Stomach (tissue), 9 donors: Measurements from ENCODE around the gene PPP2R3A. TPM values are rescaled to one million over a fixed set of nuclear protein-coding genes. Genes with fewer than 3 reads are reported as not detected.

ENCODE experiments used
- DNase-seq, 2 donors: peaks; one replicate each; pipeline versions ENCODE4 v3.0.0 to v3.0.0-alpha.2; 2013 to 2019
- H3K27ac ChIP-seq, 5 donors: fragments of 200-600 bp in 4 of 5; sonication (generic) in 4 of 5; one replicate each; pipeline ENCODE4 v1.5.1; 2013 to 2019; ENCODE audit warnings: mild to moderate bottlenecking in 1 of 5, moderate library complexity in 1 of 5
- H3K27me3 ChIP-seq, 3 donors: fragments of 200-600 bp; sonication (generic); one replicate each; pipeline ENCODE4 v1.5.1; 2017 to 2019; ENCODE audit warnings: mixed run types in 1 of 3
- H3K36me3 ChIP-seq, 4 donors: fragments of 200-600 bp; sonication (generic); 1 replicate in 3 of 4; 2 replicates in 1 of 4; pipeline ENCODE4 v1.5.1; 2016 to 2019
- H3K4me1 ChIP-seq, 4 donors: fragments of 200-600 bp; sonication (generic); one replicate each; pipeline ENCODE4 v1.5.1; 2016 to 2019
- H3K4me3 ChIP-seq, 4 donors: fragments of 200-600 bp; sonication (generic) in 3 of 4; one replicate each; pipeline ENCODE4 v1.5.1; 2016 to 2019; ENCODE audit warnings: mild to moderate bottlenecking in 1 of 4
- H3K9me3 ChIP-seq, 4 donors: fragments of 200-600 bp; sonication (generic); one replicate each; pipeline ENCODE4 v1.5.1; 2016 to 2019
- EP300 ChIP-seq: sonication (generic); formaldehyde crosslinking; IDR thresholded peaks from one replicate; pipeline ENCODE4 v1.6.1; 2017; ENCODE audit warnings: antibody characterized with exemption
- POLR2A ChIP-seq, 4 donors: fragments of 450-650 bp; IDR thresholded peaks; one replicate each; pipeline ENCODE4 v1.6.1; 2016; ENCODE audit warnings: antibody characterized with exemption in 4 of 4, control low read depth in 2 of 4, mild to moderate bottlenecking in 1 of 4, moderate library complexity in 1 of 4
- POLR2AphosphoS5 ChIP-seq, 3 donors: sonication (generic); formaldehyde crosslinking; IDR thresholded peaks; one replicate each; pipeline ENCODE4 v1.6.1; 2016; ENCODE audit warnings: antibody characterized with exemption in 3 of 3
- WGBS, 5 donors: extraction: QIAGEN DNeasy Blood & Tissue Kit in 3 of 5; methylation state at CpG; one replicate each; pipeline versions ENCODE4 v1.1.5 to v1.1.7; 2013 to 2018; 5-methylcytosine and 5-hydroxymethylcytosine counted together
- intact Hi-C: fragments of 100-400 bp; cut with DNase I; formaldehyde crosslinking; loops from one replicate; pipeline ENCODE4 v1.15.1; 2023; ENCODE audit warnings: low total_unique reads
- polyA plus RNA-seq, 3 donors: library from polyadenylated mRNA; stranded (reverse); fragments of 200-250 nt; gene quantifications; one replicate each; pipeline ENCODE4 v1.2.3, GENCODE V29; 2013
- small RNA-seq, 4 donors: library from RNA; depleted of rRNA; stranded (forward); fragments of <200 nt; gene quantifications; one replicate each; pipeline ENCODE3, GENCODE V24; 2016
- total RNA-seq, 5 donors: library from RNA; depleted of rRNA; stranded (reverse); fragments of >200 nt; gene quantifications; one replicate each; pipeline versions ENCODE4 v1.1.0 to v1.2.3, GENCODE V29; 2014 to 2016
- TF ChIP-seq, protein P1 (sequence below), 7 experiments: fragments of 450-650 bp in 4 of 7; fragments of 200-600 bp in 3 of 7; sonication (generic) in 3 of 7; IDR thresholded peaks; one replicate each; pipeline ENCODE4 v1.5.1; 2016 to 2019; ENCODE audit warnings: antibody characterized with exemption in 7 of 7, control low read depth in 2 of 7, mild to moderate bottlenecking in 1 of 7
- donor health status: healthy with polysubstance abuse.
- donor health status: Bipolar disorder and iron deficiency.
- donor health status: healthy.

The PPP2R3A gene
- total and polyA plus RNA-seq, 8 donors = 2.8 to 51.8 (median 19.2) TPM

GRCh38 chr3:136196401-136197158, 231.1 kb downstream of the PPP2R3A start:
- peak; percentile 98 to 100 for DNase-seq
- H3K4me1 ChIP-seq = peaks cover 10 to 38% (median 27%) of the 10 kb centered on the region in 4 donors
- peak overlapping the region; percentile 73 to 93 (median 84) for H3K4me3 ChIP-seq
- no peak for TF ChIP-seq EP300
- TF ChIP-seq, protein P1, sequence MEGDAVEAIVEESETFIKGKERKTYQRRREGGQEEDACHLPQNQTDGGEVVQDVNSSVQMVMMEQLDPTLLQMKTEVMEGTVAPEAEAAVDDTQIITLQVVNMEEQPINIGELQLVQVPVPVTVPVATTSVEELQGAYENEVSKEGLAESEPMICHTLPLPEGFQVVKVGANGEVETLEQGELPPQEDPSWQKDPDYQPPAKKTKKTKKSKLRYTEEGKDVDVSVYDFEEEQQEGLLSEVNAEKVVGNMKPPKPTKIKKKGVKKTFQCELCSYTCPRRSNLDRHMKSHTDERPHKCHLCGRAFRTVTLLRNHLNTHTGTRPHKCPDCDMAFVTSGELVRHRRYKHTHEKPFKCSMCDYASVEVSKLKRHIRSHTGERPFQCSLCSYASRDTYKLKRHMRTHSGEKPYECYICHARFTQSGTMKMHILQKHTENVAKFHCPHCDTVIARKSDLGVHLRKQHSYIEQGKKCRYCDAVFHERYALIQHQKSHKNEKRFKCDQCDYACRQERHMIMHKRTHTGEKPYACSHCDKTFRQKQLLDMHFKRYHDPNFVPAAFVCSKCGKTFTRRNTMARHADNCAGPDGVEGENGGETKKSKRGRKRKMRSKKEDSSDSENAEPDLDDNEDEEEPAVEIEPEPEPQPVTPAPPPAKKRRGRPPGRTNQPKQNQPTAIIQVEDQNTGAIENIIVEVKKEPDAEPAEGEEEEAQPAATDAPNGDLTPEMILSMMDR (IDR thresholded peaks at IDR 0.05) = peak in 1 of 7 experiments; percentile 15
- TF ChIP-seq POLR2A (IDR thresholded peaks at IDR 0.05) = peak in 2 of 4 donors; percentile 2 to 48
- peak; percentile 75 to 89 (median 84) for TF ChIP-seq POLR2AphosphoS5 (IDR thresholded peaks at IDR 0.05)
- H3K27ac ChIP-seq = peak overlapping the region; percentile 99 to 100 (median 100)
- H3K27me3 ChIP-seq = no peaks in the 10 kb centered on the region
- WGBS, 5 donors = 0 to 1% (median 0%) methylated on average over 48 to 64 of the region's 64 CpGs
- H3K9me3 ChIP-seq = no peaks in the 10 kb centered on the region
- no peaks in the 10 kb centered on the region for H3K36me3 ChIP-seq
- intact Hi-C loops = no loop called here

DNA sequence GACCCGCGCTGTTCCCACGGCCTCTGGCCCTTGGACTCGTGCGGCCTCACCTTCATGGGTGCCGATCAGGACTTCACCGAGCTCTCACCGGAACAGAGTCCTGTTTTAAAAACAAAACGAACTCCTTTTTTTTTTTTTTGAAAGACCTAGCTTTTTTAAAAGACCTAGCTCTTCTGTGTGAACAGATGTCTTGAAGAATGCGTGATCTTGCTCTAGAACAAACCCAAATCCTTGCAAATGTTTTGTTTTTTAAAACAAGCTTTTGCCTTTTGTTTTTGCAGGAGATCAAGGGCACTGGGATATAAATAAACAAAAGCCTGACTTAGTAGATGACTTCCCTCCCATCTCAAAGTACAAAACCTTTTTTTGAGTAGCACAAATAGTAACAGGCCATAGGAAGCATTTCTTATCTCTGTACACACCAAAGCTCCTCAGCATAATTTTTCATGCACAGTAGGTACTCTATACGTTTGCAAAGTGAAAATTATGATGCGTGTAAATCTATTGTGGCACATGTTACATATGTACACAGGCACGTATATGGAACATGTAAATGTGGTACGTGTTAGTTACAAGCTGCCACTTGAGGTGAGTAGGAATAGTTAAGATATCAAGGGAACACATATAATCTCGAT, 231.7 kb downstream of the PPP2R3A start:
- Histone ChIP-seq H3K27me3 (no peaks in the 10 kb centered on the region), H3K27ac (peak overlapping the region; percentile 99 to 100 (median 100)), H3K4me1 (peaks cover 3 to 31% (median 20%) of the 10 kb centered on the region in 4 donors), H3K36me3 (no peaks in the 10 kb centered on the region), H3K9me3 (no peaks in the 10 kb centered on the region), H3K4me3 (peak overlapping the region; percentile 73 to 93 (median 84))
- TF ChIP-seq EP300 = no peak
- no peak for TF ChIP-seq POLR2A (IDR thresholded peaks at IDR 0.05)
- TF ChIP-seq, protein P1 (IDR thresholded peaks at IDR 0.05) = no peak
- no peak for TF ChIP-seq POLR2AphosphoS5 (IDR thresholded peaks at IDR 0.05)
- WGBS, 5 donors = 7 to 14% (median 10%) methylated on average over 15 of the region's 15 CpGs
- DNase-seq = peak in 1 of 2 donors; percentile 29
- intact Hi-C loops = no loop called here

Small RNA genes lying within 50 kb of the gene (small RNA-seq; reads per million reads assigned to genes)
- 0 reads per million in 4 donors for gene AC092989.1

Other genes starting within 250 kb of the PPP2R3A start
- 10 to 100 TPM; 12.3 to 55.4 (median 28.0) TPM for gene MSL2, start 230.6 kb downstream of the PPP2R3A start, total RNA-seq
- 1 to 10 TPM; 3.4 to 5.2 (median 4.9) TPM for gene MSL2, start 230.6 kb downstream of the PPP2R3A start, polyA plus RNA-seq